Left ventricle myocardium superior (tissue), 1 donor: Measurements from ENCODE around the gene PSRC1. TPM values are rescaled to one million over a fixed set of nuclear protein-coding genes. Genes with fewer than 3 reads are reported as not detected.

Source experiments
- ATAC-seq: fragments of 200-7000 bp; cut with Tn5 transposase; one replicate; pipeline ENCODE4 v1.9.1; 2020; ENCODE audit warnings: mild to moderate bottlenecking, moderate library complexity
- DNase-seq: peaks from one replicate; pipeline ENCODE4 v3.0.0-alpha.2; 2020
- intact Hi-C: fragments of 100-400 bp; cut with micrococcal nuclease; formaldehyde crosslinking; loops from one replicate; pipeline ENCODE4 v1.11.0; 2022
- total RNA-seq: library from RNA; stranded (reverse); fragmentation: NEBNext Ultra II Directional; extraction: Animal tissue kit (Norgen Biotek cat#: 25700); gene quantifications from one replicate; pipeline ENCODE4 v1.2.1, GENCODE V29; 2021
- donor health status: DM: no; HTN: yes; CAD: no; lungs with severe emphysema.

The PSRC1 gene
- total RNA-seq, 1 donor from 2014 or later = 0.74 TPM

GRCh38 chr1:109251277-109252166 is 31.4 kb downstream of the PSRC1 start:
- no peak for ATAC-seq
- DNase-seq = no peak

DNA sequence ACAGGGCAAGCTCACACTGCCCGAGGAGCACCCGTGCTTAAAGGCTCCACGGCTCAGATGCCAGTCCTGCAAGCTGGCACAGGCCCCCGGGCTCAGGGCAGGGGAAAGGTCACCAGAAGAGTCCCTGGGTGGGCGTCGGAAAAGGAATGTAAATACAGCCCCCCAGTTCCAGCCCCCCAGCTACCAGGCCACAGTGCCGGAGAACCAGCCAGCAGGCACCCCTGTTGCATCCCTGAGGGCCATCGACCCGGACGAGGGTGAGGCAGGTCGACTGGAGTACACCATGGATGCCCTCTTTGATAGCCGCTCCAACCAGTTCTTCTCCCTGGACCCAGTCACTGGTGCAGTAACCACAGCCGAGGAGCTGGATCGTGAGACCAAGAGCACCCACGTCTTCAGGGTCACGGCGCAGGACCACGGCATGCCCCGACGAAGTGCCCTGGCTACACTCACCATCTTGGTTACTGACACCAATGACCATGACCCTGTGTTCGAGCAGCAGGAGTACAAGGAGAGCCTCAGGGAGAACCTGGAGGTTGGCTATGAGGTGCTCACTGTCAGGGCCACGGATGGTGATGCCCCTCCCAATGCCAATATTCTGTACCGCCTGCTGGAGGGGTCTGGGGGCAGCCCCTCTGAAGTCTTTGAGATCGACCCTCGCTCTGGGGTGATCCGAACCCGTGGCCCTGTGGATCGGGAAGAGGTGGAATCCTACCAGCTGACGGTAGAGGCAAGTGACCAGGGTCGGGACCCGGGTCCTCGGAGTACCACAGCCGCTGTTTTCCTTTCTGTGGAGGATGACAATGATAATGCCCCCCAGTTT is 32.3 kb downstream of the PSRC1 start:
- intact Hi-C loops = no loop called here
- no peak for DNase-seq

More at GRCh38 chr1:109251277-109252166, 31.4 kb downstream of the PSRC1 start:
- intact Hi-C loops = no loop called here

GRCh38 chr1:109249654-109250401 is 33.1 kb downstream of the PSRC1 start:
- DNase-seq (no peak), ATAC-seq (peak; percentile 19)
- intact Hi-C loops = no loop called here

More for the DNA sequence above, 32.3 kb downstream of the PSRC1 start:
- ATAC-seq = no peak

DNA sequence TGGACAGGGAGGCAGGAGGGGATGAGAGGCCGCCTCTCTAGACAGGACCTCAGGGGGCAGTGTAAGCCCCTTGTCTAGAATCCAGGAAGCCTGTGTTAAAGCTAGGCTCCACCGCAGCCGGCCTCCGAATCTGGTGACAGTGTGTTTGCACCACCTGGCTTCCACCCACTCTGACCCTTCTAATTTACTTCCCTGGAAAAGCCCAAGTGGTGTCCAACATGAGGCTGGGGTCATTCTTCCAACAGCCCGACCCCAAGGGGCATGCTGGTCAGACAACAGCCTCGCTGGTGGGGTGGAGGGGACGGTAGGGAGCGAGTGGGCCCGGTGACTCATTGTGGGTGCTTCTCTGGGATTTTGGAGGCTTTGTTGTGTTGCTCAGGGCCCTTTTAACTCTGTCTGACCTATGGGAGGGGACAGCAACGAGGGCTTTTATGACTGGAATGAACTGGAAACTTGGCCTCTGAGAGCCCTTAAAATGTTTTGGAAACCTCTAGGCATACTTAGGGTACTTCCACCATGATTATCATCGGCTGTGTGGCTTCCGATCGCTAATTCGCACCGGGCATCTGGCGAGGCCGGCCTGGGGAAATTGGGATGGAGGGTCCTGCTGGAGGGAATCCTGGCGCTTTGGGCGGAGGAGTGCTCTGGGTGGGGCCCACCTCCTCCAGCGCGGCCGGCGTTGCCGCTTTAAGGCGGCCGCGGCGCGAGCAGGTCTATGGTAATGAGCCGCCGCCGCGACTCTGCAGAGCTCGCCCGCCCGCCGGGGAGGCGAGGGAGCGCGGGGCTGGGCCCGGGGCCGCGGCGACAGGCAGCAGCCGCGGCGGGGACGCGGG is 33.9 kb downstream of the PSRC1 start, which contains the start of gene CELSR2:
Gene CELSR2 (plus strand): TSS at position 743 of the 833 bp plus-strand sequence. CDS start 541 bp downstream, outside the sequence.
- ATAC-seq = peak; percentile 80
- peak; percentile 82 for DNase-seq
- intact Hi-C loops = no loop called here

- DNase-seq = no peak
- intact Hi-C loops = no loop called here
- no peak for ATAC-seq
Measured at GRCh38 chr1:109248444-109248796, 34.5 kb downstream of the PSRC1 start.

DNA sequence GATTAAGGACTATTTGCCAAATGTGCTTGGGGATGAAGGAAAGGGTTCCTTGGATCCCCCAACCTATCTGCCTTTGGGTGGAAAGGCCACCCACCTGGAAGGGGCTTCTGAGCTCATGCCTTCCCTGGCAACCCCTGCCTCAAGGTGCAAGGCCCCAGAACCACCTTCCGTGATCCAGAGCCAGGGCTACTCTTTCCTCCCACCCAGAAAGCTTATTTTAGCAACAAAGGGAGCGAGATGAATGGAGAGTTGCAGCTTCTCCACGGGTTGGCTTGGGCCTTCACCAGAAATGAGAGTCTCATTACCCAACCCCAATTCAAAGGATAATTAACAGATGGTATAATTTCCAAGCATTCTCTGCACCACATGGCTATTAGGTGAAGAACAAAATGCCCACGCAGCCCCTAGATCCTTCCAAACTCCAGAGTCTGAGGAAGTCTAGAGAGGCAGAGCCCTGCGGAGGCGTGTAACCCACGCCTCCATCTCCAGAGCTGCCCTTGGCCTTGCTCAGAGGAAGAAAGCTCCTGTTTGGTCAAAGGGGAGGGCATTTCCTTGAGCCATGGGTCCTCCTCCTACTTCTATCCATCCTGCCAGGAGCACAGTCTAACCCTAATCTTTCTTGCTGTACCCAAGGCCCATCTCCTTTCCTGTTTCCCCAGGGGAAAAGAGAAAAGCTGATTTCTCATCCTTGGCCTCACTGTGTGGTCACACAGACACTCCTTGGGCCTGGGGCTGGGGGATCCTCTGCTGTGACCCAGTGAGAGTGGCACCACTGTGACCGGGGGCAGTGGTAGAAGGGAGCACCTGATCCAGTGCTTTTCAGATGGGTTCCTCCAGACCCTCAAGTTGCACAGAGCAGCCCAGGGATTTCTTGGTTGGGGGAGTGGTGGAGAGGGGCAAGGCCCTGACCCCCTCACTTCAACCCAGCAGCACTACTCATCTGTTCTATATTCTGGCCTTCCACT is 35.3 kb downstream of the PSRC1 start:
- DNase-seq (no peak), ATAC-seq (no peak)
- intact Hi-C loops = no loop called here

- intact Hi-C loops = no loop called here
- no peak for ATAC-seq
- no peak for DNase-seq
Measured at GRCh38 chr1:109246141-109246551, 36.8 kb downstream of the PSRC1 start.

- DNase-seq (no peak), ATAC-seq (no peak)
- intact Hi-C loops = no loop called here
Measured at GRCh38 chr1:109243860-109244552, 38.9 kb downstream of the PSRC1 start.

DNA sequence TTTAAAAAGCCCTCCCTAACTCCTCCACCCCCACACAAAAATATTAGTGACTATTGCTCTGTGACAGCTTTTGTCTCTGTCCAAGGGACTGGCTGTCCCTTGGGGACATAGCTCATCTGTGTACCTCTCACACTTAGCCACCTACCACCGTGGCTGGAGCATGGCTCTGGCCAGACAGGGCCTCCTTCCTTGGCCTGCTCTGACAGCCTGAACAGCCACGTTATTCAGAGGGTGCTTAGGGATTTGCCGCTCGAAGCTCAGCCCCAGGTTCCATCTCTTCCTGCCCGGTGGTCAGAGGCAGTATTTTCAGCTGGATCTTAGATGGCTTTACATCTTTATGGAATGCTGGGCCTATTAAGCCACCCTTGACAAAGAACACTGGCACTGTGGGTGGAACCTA is 39.7 kb downstream of the PSRC1 start:
- intact Hi-C loops = no loop called here
- no peak for ATAC-seq
- DNase-seq = no peak

- intact Hi-C loops = no loop called here
- DNase-seq (peak; percentile 49), ATAC-seq (peak; percentile 25)
Measured at GRCh38 chr1:109242387-109242786, 40.6 kb downstream of the PSRC1 start.

- DNase-seq (no peak), ATAC-seq (no peak)
- intact Hi-C loops = no loop called here
Measured at GRCh38 chr1:109241841-109242345, 41.1 kb downstream of the PSRC1 start.

DNA sequence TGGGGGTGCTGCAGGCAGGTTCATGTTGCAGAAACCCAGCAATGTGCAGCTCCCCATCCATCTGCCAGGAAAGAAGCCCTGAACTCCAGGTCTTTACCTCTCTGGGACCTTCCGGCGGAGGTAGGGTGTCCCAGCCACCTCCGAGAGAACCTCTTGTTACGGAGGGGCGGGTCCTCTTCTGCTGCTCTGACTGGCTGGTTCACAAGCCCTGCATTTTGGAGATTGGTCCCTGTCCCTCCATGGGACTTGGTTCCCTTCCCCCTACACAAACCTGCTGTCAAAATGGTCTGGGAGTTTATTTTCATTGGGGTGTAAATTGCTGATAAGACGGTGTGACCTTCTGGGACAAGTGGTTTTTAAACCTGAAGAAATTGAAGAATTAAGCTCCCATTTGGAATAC is 41.6 kb downstream of the PSRC1 start:
- intact Hi-C loops = no loop called here
- no peak for DNase-seq
- peak; percentile 10 for ATAC-seq

GRCh38 chr1:109240158-109241152 is 42.5 kb downstream of the PSRC1 start:
- ATAC-seq (peak; percentile 65), DNase-seq (peak; percentile 85)
- intact Hi-C loops = no loop called here

- ATAC-seq (peak; percentile 47), DNase-seq (no peak)
- intact Hi-C loops = no loop called here
Measured at GRCh38 chr1:109239409-109240068, 43.4 kb downstream of the PSRC1 start.

GRCh38 chr1:109239047-109239408 is 43.9 kb downstream of the PSRC1 start:
- intact Hi-C loops = no loop called here
- ATAC-seq (no peak), DNase-seq (no peak)
